Gastrocnemius medialis (tissue), 4 donors: ENCODE measurements around the gene TCP10L. TPM values are rescaled to one million over a fixed set of nuclear protein-coding genes. Genes with fewer than 3 reads are reported as not detected.
A peak's percentile ranks its signal among the peaks of the same experiment; 100 is the strongest.

ENCODE experiments used
- ATAC-seq, 2 donors: fragments of 150-250 bp; one replicate each; pipeline ENCODE4 v1.9.1; 2016
- DNase-seq, 2 donors: peaks; one replicate each; pipeline ENCODE4 v3.0.0-alpha.2; 2019
- H3K27ac ChIP-seq, 4 donors: fragments of 200-600 bp; sonication (generic); 1 replicate in 1 of 4; 2 replicates in 3 of 4; pipeline ENCODE4 v1.5.1; 2016 to 2018; ENCODE audit warnings: mild to moderate bottlenecking in 2 of 4, moderate library complexity in 1 of 4
- H3K27me3 ChIP-seq, 3 donors: fragments of 200-600 bp; sonication (generic) in 2 of 3; 1 replicate in 1 of 3; 2 replicates in 2 of 3; pipeline versions ENCODE4 v1.5.1 to v1.6.0; 2016 to 2019; ENCODE audit warnings: mild to moderate bottlenecking in 1 of 3, moderate library complexity in 1 of 3
- H3K36me3 ChIP-seq, 2 donors: fragments of 200-600 bp; sonication (generic) in 1 of 2; one replicate each; pipeline ENCODE4 v1.5.1; 2017 to 2018
- H3K4me1 ChIP-seq, 2 donors: fragments of 200-600 bp; sonication (generic) in 1 of 2; one replicate each; pipeline ENCODE4 v1.5.1; 2016 to 2017; ENCODE audit warnings: mild to moderate bottlenecking in 2 of 2
- H3K4me3 ChIP-seq, 4 donors: fragments of 200-600 bp; sonication (generic) in 3 of 4; 1 replicate in 1 of 4; 2 replicates in 3 of 4; pipeline ENCODE4 v1.5.1; 2016 to 2019; ENCODE audit warnings: mild to moderate bottlenecking in 2 of 4
- H3K9me3 ChIP-seq, 3 donors: fragments of 200-600 bp; sonication (generic) in 2 of 3; 1 replicate in 1 of 3; 2 replicates in 2 of 3; pipeline ENCODE4 v1.5.1; 2016 to 2019
- POLR2A ChIP-seq, 2 donors: fragments of 450-650 bp; IDR thresholded peaks; one replicate each; pipeline ENCODE4 v1.6.1; 2017; ENCODE audit warnings: antibody characterized with exemption in 2 of 2, mild to moderate bottlenecking in 2 of 2, moderate library complexity in 2 of 2
- in situ Hi-C, 4 donors: fragments of 200-750 bp; cut with MboI; loops; one replicate each; pipeline versions ENCODE4 v1.15.0 to v1.8.0; 2017; ENCODE audit warnings: low sequenced_read_pairs in 4 of 4
- intact Hi-C: fragments of 100-400 bp; cut with DNase I; formaldehyde crosslinking; loops from one replicate; pipeline ENCODE4 v1.15.1; 2023; ENCODE audit warnings: low total_unique reads
- total RNA-seq, 4 donors: library from RNA; depleted of rRNA; stranded (reverse); fragments of >200 nt; gene quantifications; one replicate each; pipeline versions ENCODE4 v1.1.0 to v1.2.3, GENCODE V29; 2016
- TF ChIP-seq, protein P1 (sequence below), 5 experiments: fragments of 450-650 bp in 3 of 5; fragments of 200-600 bp in 2 of 5; sonication (generic) in 2 of 5; IDR thresholded peaks in 4 of 5; conservative IDR thresholded peaks in 1 of 5; 1 replicate in 4 of 5; 2 replicates in 1 of 5; pipeline ENCODE4 v1.5.1; 2016 to 2019; ENCODE audit warnings: antibody characterized with exemption in 5 of 5, mild to moderate bottlenecking in 3 of 5, moderate library complexity in 3 of 5

The TCP10L gene
- total RNA-seq, 4 donors from 2014 or later: 0.19 to 0.36 (median 0.33) TPM

DNA sequence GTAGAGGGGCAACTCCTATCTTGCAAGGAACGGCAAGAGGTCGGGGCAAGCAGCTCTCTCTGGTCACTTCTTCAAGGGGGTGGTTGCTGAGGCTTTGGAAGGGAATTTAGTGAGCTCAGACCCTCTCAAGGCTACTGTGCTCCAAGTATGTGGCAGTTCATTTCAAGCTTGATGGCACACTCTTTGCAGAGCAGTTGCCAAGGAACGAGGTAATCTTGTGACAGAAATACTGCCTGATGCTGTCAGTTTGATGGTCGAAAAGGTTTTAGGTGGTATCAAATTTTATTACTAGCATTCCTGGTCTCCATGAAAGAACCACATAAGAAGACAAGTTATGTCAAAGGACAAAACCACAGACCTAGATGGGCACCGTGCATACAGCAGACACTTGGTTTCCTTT lies 13.8 kb upstream of the TCP10L start:
- no peak for DNase-seq
- Histone ChIP-seq H3K27me3 (no peaks in the 10 kb centered on the region), H3K27ac (no peak overlapping the region), H3K4me1 (no peaks in the 10 kb centered on the region), H3K4me3 (no peak overlapping the region), H3K9me3 (no peaks in the 10 kb centered on the region), H3K36me3 (peaks cover 0 to 35% of the 10 kb centered on the region in 2 donors)
- intact Hi-C loops: no loop called here
- TF ChIP-seq, protein P1, sequence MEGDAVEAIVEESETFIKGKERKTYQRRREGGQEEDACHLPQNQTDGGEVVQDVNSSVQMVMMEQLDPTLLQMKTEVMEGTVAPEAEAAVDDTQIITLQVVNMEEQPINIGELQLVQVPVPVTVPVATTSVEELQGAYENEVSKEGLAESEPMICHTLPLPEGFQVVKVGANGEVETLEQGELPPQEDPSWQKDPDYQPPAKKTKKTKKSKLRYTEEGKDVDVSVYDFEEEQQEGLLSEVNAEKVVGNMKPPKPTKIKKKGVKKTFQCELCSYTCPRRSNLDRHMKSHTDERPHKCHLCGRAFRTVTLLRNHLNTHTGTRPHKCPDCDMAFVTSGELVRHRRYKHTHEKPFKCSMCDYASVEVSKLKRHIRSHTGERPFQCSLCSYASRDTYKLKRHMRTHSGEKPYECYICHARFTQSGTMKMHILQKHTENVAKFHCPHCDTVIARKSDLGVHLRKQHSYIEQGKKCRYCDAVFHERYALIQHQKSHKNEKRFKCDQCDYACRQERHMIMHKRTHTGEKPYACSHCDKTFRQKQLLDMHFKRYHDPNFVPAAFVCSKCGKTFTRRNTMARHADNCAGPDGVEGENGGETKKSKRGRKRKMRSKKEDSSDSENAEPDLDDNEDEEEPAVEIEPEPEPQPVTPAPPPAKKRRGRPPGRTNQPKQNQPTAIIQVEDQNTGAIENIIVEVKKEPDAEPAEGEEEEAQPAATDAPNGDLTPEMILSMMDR (IDR thresholded peaks at IDR 0.05 in 4 of 5, conservative IDR thresholded peaks at IDR 0.05 in 1 of 5): no peak
- TF ChIP-seq POLR2A (IDR thresholded peaks at IDR 0.05): no peak
- peak in 1 of 2 donors; percentile 12 for ATAC-seq
- in situ Hi-C loops: no loop called here

DNA sequence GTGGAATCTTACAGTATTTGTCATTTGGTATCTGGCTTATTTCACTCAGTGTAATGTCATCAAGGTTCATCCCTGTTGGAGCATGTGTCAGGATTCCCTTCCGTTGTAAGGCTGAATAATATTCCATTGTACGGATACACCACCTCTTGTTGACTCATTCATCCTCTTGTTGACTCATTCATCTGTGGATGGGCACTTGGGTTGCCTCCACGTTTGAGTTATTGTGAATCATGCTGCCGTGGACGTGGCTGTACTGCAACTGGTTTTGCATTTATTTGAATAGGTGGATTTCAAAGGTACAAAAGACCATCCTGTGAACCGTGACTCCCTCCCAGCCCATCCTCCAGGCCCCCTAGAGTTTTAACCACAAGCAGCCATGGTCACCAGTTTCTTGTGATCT lies 11.9 kb upstream of the TCP10L start:
- intact Hi-C loops (no loop called here), in situ Hi-C loops (no loop called here)
- DNase-seq: no peak
- Histone ChIP-seq H3K36me3 (peaks cover 0 to 16% of the 10 kb centered on the region in 2 donors), H3K27ac (no peak overlapping the region), H3K9me3 (no peaks in the 10 kb centered on the region), H3K4me3 (no peak overlapping the region), H3K4me1 (no peaks in the 10 kb centered on the region), H3K27me3 (no peaks in the 10 kb centered on the region)
- TF ChIP-seq POLR2A (IDR thresholded peaks at IDR 0.05): no peak
- TF ChIP-seq, protein P1 (IDR thresholded peaks at IDR 0.05 in 4 of 5, conservative IDR thresholded peaks at IDR 0.05 in 1 of 5): no peak
- no peak for ATAC-seq

DNA sequence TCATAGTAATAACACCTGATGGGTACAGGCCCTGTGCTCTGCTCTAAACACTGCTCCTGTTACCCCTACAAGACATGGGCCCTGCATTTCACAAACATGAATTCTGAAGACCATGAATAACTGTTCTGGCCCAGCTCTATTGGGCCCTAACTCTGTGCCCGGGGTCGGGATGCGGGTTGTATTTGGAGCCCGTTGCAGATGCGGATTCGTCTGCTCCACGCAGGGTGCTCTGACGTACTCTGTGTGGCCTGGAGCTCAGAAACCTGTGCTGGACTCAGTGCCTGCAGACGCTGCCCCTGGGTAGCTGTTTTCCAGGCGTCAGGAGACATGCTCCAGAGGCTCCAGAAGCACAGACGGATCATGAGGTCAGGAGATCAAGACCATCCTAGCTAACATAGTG lies 10.1 kb upstream of the TCP10L start:
- intact Hi-C loops: no loop called here
- in situ Hi-C loops: no loop called here

DNA sequence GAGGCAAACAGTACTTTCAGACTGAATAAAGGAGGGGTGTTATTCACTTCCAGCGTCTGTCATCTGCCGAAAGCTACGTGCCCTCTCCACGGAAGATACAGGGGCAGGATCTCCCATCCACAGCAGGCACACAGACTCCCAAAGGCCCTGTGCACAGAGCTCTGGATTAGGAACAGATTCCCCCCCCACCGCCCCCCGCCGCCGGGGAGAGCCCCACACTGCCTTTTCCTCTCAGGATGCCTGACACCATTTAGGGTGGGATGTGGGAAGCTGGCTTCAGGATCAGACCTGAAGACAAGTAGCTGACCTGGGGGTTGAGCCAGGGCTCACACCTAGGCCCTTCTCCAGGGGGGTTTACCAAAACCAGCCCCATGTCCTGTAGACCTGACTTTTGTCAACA lies 8.4 kb upstream of the TCP10L start:
- Histone ChIP-seq H3K36me3 (peaks cover 0 to 8% of the 10 kb centered on the region in 2 donors), H3K9me3 (no peaks in the 10 kb centered on the region), H3K4me3 (no peak overlapping the region), H3K27ac (no peak overlapping the region), H3K4me1 (no peaks in the 10 kb centered on the region), H3K27me3 (no peaks in the 10 kb centered on the region)
- DNase-seq (no peak), ATAC-seq (no peak)
- in situ Hi-C loops: no loop called here
- intact Hi-C loops: no loop called here
- TF ChIP-seq, protein P1 (IDR thresholded peaks at IDR 0.05 in 4 of 5, conservative IDR thresholded peaks at IDR 0.05 in 1 of 5): no peak
- no peak for TF ChIP-seq POLR2A (IDR thresholded peaks at IDR 0.05)

More for the DNA sequence above, 10.1 kb upstream of the TCP10L start:
- no peak for ATAC-seq
- Histone ChIP-seq H3K27me3 (no peaks in the 10 kb centered on the region), H3K4me1 (no peaks in the 10 kb centered on the region), H3K4me3 (no peak overlapping the region), H3K36me3 (peaks cover 0 to 8% of the 10 kb centered on the region in 2 donors), H3K9me3 (no peaks in the 10 kb centered on the region), H3K27ac (no peak overlapping the region)
- no peak for TF ChIP-seq POLR2A (IDR thresholded peaks at IDR 0.05)
- TF ChIP-seq, protein P1 (IDR thresholded peaks at IDR 0.05 in 4 of 5, conservative IDR thresholded peaks at IDR 0.05 in 1 of 5): no peak
- DNase-seq: no peak

DNA sequence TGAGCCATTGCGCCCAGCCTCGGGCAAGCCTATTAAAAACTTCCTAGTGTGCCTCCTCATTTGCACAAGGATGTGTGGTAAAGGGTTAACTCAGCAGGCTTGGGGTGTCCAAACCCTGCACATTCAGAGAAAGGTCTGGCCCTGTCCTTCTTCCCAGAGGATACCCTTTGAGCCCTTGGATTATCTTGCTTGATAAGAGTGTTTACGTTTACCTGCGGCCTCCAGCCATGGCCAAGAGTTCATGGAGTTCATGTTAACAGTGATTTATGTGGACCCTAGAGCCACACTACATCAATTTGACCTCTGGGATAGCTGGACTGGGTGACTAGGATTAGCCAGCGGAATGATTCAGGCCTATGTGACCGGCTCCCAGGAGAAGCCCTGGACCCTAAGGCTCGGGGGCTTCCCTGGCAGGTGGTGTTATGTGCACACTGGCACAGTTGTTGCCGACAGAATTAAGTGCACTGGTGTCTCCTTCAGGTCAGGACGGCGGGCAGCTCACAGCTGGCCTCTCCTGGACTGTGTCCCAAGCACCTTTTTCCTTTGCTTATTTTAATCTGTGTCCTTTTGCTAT lies 7.7 kb upstream of the TCP10L start:
- Histone ChIP-seq H3K4me3 (no peak overlapping the region), H3K4me1 (no peaks in the 10 kb centered on the region), H3K27me3 (no peaks in the 10 kb centered on the region), H3K27ac (no peak overlapping the region), H3K36me3 (peaks cover 0 to 7% of the 10 kb centered on the region in 2 donors), H3K9me3 (no peaks in the 10 kb centered on the region)
- in situ Hi-C loops: no loop called here
- DNase-seq: no peak
- intact Hi-C loops: no loop called here
- ATAC-seq: no peak
- no peak for TF ChIP-seq POLR2A (IDR thresholded peaks at IDR 0.05)
- TF ChIP-seq, protein P1 (IDR thresholded peaks at IDR 0.05 in 4 of 5, conservative IDR thresholded peaks at IDR 0.05 in 1 of 5): no peak
